ENCODE results near the gene PRKCA. TPM values are rescaled to one million over a fixed set of nuclear protein-coding genes. Genes with fewer than 3 reads are reported as not detected.

Gene PRKCA
- total RNA-seq, 4 donors from 2014 or later, result 9.0 to 76.1 (median 15.1) TPM

GRCh38 chr17:66527335-66527734, 224.9 kb downstream of the PRKCA start:
- Histone ChIP-seq H3K36me3 (no peaks in the 10 kb centered on the region), H3K27ac (no peak overlapping the region), H3K4me3 (no peak overlapping the region), H3K4me1 (no peaks in the 10 kb centered on the region), H3K9me3 (no peaks in the 10 kb centered on the region), H3K27me3 (no peaks in the 10 kb centered on the region)
- TF ChIP-seq CTCF (IDR thresholded peaks at IDR 0.05) (no peak), POLR2A (IDR thresholded peaks at IDR 0.05) (no peak)
- no peak for DNase-seq
- intact Hi-C loops (cut with DNase I; ENCODE audit: low total_unique reads), result no loop called here

GRCh38 chr17:66531851-66532295, 229.5 kb downstream of the PRKCA start:
- H3K27ac ChIP-seq, result no peak overlapping the region
- H3K27me3 ChIP-seq, result no peaks in the 10 kb centered on the region
- H3K4me1 ChIP-seq, result peaks cover 4 to 5% of the 10 kb centered on the region in 2 donors
- no peak for DNase-seq
- intact Hi-C loops (cut with DNase I; ENCODE audit: low total_unique reads), result no loop called here
- no peak overlapping the region for H3K4me3 ChIP-seq
- no peaks in the 10 kb centered on the region for H3K9me3 ChIP-seq
- no peaks in the 10 kb centered on the region for H3K36me3 ChIP-seq
- no peak for TF ChIP-seq CTCF (IDR thresholded peaks at IDR 0.05)
- no peak for TF ChIP-seq POLR2A (IDR thresholded peaks at IDR 0.05)

GRCh38 chr17:66533572-66533971, 231.2 kb downstream of the PRKCA start:
- no peaks in the 10 kb centered on the region for H3K27me3 ChIP-seq
- DNase-seq, result peak; percentile 48 to 56
- peaks cover 4 to 5% of the 10 kb centered on the region in 2 donors for H3K4me1 ChIP-seq
- intact Hi-C loops (cut with DNase I; ENCODE audit: low total_unique reads), result no loop called here
- H3K36me3 ChIP-seq, result no peaks in the 10 kb centered on the region
- no peak overlapping the region for H3K4me3 ChIP-seq
- no peaks in the 10 kb centered on the region for H3K9me3 ChIP-seq
- H3K27ac ChIP-seq, result peak overlapping the region; percentile 53 to 81
- TF ChIP-seq CTCF (IDR thresholded peaks at IDR 0.05), result peak in 1 of 4 experiments; percentile 21
- no peak for TF ChIP-seq POLR2A (IDR thresholded peaks at IDR 0.05)

- peaks cover 4 to 5% of the 10 kb centered on the region in 2 donors for H3K4me1 ChIP-seq
- no peaks in the 10 kb centered on the region for H3K36me3 ChIP-seq
- H3K9me3 ChIP-seq, result no peaks in the 10 kb centered on the region
- H3K27ac ChIP-seq, result peak overlapping the region; percentile 53 to 81
- intact Hi-C loops (cut with DNase I; ENCODE audit: low total_unique reads), result no loop called here
- TF ChIP-seq POLR2A (IDR thresholded peaks at IDR 0.05) (no peak), CTCF (IDR thresholded peaks at IDR 0.05) (no peak)
- H3K4me3 ChIP-seq, result no peak overlapping the region
- no peaks in the 10 kb centered on the region for H3K27me3 ChIP-seq
- DNase-seq, result no peak
Measured at GRCh38 chr17:66533986-66534385, 231.6 kb downstream of the PRKCA start.

- peaks cover 4 to 5% of the 10 kb centered on the region in 2 donors for H3K4me1 ChIP-seq
- no peak for DNase-seq
- H3K36me3 ChIP-seq, result no peaks in the 10 kb centered on the region
- TF ChIP-seq POLR2A (IDR thresholded peaks at IDR 0.05) (no peak), CTCF (IDR thresholded peaks at IDR 0.05) (no peak)
- intact Hi-C loops (cut with DNase I; ENCODE audit: low total_unique reads), result no loop called here
- no peaks in the 10 kb centered on the region for H3K9me3 ChIP-seq
- no peaks in the 10 kb centered on the region for H3K27me3 ChIP-seq
- H3K27ac ChIP-seq, result no peak overlapping the region
- no peak overlapping the region for H3K4me3 ChIP-seq
Measured at GRCh38 chr17:66535611-66536010, 233.2 kb downstream of the PRKCA start.

Data from uterus (tissue), 4 donors.